GM18511 (cell line): ENCODE measurements around the gene MPRIP.
"Not testable (repeated sequence)": the region's sequence is repeated elsewhere in the genome, so short reads cannot be mapped to it uniquely, and the experiment has no call there.

Experiments
- ATAC-seq: cut with Tn5 transposase; IDR thresholded peaks from one replicate; pipeline ENCODE4 v1.9.1; 2021; ENCODE audit warnings: mild to moderate bottlenecking, moderate library complexity; ENCODE audit not compliant: unreplicated experiment

Gene MPRIP

GRCh38 chr17:17124341-17124740 is 82.1 kb downstream of the MPRIP start:
- no peak for ATAC-seq

- ATAC-seq: no peak
These were observed 83.2 kb downstream of the MPRIP start for GRCh38 chr17:17125136-17126084.

GRCh38 chr17:17126131-17127110 is 84.2 kb downstream of the MPRIP start:
- no peak for ATAC-seq

- ATAC-seq: no peak
These were observed 84.9 kb downstream of the MPRIP start for GRCh38 chr17:17127156-17127555.

GRCh38 chr17:17127730-17128291 is 85.6 kb downstream of the MPRIP start:
- no peak for ATAC-seq

- no peak for ATAC-seq
These were observed 86.3 kb downstream of the MPRIP start for GRCh38 chr17:17128476-17129075.

GRCh38 chr17:17129466-17129865 is 87.2 kb downstream of the MPRIP start:
- no peak for ATAC-seq

- no peak for ATAC-seq
These were observed 88.0 kb downstream of the MPRIP start for GRCh38 chr17:17130077-17130844.

- ATAC-seq: no peak
These were observed 89.6 kb downstream of the MPRIP start for GRCh38 chr17:17131839-17132238.

GRCh38 chr17:17132746-17133145 is 90.5 kb downstream of the MPRIP start:
- no peak for ATAC-seq

GRCh38 chr17:17134051-17134956 is 92.0 kb downstream of the MPRIP start:
- ATAC-seq: no peak

- no peak for ATAC-seq
These were observed 92.7 kb downstream of the MPRIP start for GRCh38 chr17:17134957-17135333.

GRCh38 chr17:17136221-17136620 is 94.0 kb downstream of the MPRIP start:
- ATAC-seq: not testable (repeated sequence)

- no peak for ATAC-seq
These were observed 95.7 kb downstream of the MPRIP start for GRCh38 chr17:17137731-17138585.

GRCh38 chr17:17139972-17140589 is 97.8 kb downstream of the MPRIP start:
- ATAC-seq: no peak

GRCh38 chr17:17140590-17140980 is 98.3 kb downstream of the MPRIP start:
- no peak for ATAC-seq

- no peak for ATAC-seq
These were observed 99.0 kb downstream of the MPRIP start for GRCh38 chr17:17141279-17141678.
